ENCODE measurements around the gene AMT.

AMT gene

DNA sequence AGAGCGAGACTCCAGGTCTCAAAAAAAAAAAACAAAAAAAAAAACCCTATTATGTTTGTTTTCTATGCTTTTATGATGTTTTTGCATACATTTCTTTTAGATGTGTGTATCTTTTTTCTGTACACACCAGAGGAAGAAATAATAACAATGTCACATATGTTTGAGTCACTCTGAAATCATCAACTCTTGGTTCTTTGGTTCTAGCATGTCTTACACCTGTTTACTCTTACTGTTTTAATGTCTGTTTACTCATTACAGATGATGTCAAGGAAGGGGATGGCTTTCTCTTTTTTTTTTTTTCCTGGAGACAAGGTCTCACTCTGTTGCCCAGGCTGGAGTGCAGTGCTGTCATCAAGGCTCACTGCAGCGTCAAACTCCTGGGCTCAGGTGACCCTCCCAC is 34.6 kb downstream of the AMT start:
- DNase-seq, result no peak

DNA sequence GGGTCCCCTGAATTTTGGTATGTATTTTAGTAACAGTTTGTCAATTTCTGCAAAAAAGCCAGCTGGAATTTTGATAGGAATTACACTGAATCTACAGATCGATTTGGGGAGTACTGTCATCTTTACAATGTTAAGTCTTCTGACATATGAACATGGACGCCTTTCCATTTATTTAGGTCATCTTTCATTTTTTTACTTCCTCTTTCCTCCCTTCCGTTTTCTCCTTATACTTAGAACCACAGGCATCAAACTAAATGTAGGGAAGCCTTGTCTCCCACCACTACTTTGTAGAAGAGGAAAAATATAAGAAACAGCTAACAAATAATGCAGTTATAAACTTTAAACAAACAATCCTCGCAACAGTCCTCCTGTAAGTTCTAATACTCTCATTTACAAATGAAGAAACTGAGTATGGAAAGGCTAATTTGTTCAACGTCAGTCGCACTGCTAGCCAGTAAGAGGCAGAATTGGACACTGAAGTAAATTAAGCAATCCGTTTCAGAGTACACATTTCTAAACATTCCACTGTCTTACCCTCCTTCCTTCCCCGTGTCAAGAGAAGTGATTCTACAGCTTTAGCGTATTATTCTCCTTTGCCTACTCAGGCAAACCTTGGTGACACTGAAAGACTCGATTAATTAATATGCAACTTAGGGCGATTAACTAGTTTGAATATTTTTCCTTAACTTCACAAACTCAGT is 36.1 kb downstream of the AMT start:
- no peak for DNase-seq

DNA sequence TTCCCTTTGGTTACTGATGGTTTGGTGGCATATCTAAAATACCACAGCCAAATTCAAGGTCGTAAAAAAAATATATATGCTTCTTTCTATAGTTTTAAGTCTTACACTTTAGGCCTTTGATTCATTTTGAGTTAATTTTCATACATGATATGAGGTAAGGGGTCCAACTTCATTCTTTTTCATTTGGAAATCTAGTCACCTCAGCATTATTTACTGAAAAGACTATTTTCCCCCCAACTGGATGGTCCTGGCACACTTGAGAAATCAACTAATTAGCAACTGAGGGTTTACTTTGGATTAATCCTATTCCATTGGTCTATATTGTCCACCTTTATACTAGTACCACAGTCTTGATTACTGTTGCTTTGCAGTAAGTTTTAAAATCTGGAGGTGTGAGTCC is 36.7 kb downstream of the AMT start:
- DNase-seq, result no peak

DNA sequence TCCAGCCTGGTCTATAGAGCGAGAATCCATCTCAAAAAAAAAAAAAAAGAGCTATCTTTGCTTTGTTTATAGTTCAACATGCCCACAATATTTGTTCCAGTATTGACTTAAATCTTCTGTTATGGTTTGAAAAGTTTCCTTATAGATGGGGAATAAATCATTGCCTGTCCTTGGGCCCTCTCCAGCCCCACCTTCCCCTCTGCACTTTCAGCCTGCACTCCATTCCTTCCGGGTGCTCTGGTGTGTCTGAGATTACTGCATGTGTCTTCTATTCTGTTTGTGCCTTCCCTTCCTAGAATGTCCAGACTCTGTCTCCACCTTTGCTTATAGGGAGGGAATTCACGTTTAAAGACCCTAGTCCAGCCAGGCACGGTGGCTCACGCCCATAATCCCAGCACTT is 38.9 kb downstream of the AMT start:
- no peak for DNase-seq

DNA sequence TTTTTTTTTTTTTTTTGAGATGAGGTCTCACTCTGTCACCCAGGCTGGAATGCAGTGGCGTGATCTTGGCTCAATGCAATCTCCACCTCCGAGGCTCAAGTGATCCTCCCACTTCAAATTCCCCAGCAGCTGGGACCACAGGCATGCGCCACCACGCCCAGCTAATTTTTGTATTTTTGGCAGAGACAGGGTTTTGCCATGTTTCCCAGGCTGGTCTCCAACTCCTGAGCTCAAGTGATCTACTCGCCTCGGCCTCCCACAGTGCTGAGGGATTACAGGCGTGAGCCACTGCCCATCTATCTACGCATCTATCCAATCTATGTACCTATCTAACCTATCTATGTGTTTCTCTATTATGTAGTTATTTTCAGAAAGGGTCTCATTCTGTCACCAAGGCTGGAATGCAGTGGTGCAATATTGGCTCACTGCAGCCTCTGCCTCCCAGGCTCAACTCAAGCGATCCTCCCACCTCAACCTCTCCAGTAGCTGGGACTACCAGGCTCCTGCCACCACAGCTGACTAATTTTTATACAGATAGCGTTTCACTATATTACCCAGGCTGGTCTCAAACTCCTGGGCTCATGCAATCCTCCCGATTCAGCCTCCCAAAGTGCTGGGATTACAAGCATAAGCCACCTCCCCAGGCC is 43.9 kb downstream of the AMT start:
- no peak for DNase-seq

DNA sequence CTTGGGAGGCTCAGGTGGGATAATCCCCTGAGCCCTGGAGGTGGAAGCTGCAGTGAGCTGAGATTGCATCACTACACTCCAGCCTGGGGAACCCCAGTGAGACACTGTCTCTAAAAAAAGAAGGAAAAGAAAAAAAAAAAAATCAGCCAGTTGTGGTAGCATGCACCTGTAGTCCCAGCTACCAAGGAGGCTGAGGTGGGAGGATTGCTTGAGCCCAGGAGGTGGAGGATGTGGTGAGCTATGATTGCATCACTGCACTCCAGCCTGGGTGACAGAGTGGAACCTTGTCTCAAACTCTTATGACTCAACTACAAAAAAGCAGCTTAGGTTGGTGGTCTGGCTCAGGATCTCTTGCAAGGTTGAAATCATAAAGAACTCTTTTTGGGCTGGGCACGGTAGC is 44.8 kb downstream of the AMT start:
- DNase-seq, result peak; percentile 76

DNA sequence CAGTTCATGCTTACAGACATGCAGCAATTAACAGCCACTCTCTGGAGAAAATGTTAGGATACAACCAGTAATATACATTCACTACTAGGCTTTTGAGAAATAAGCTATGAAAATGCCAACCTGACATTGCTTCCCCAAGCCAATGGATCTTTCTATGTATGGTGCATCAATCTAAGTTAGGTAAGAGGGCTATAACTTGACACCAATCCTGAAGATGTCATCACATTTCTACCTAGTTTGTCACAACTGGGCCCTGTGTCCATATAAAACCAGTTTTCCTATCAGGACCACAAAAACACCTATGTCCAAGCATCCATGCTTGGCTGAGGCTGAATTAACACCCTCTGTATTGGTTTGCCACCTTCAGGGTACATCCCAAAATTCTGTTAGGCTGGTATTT is 50.3 kb downstream of the AMT start:
- no peak for DNase-seq

DNA sequence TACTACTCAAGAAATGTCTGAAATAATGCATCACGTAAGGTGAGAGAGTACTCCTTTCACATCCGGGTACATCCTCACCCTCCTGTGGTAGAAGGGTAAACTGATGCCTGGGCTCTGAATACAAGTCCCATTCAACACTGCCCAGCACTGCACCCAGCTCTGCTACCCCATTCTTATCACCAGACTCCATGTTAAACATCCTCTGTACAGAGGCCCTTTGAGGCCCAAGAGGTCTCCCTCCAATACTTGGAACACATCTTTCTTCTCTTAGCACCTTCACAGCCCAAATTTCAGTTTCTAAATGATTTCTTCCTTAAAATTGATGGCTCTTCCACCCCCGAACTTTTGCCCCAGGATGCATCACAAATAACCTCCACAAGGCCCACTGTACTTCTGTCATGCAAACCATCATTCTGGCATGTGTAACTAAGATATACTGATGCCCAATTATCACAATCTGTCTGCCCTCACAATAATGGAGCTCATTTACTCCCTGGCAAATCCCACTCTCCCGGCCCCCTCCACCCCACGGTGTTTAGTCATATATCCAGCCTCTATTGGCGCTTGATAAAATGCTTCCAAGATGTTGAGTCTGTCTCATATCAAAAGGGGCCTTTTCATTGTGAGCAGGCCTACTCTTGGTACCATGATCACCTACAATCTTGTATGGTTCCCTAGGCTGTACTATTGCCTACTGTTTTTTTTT is 51.5 kb downstream of the AMT start:
- DNase-seq, result no peak

All from activated CD4-positive, alpha-beta T cell treated with anti-CD3 and anti-CD28 coated beads, Interleukin-10, Interleukin-2, amounts not matched to agents 100 ng/mL and 50 ng/mL, durations not matched to agents 16 hours and 8 hours (primary cell).